HG02970 (cell line): ENCODE results near the gene DNAH14.
"Not testable (repeated sequence)": the region's sequence is repeated elsewhere in the genome, so short reads cannot be mapped to it uniquely, and the experiment has no call there.

Experiments
- ATAC-seq: cut with Tn5 transposase; IDR thresholded peaks from one replicate; pipeline ENCODE4 v1.9.1; 2021; ENCODE audit warnings: mild to moderate bottlenecking, moderate library complexity, moderate number of reproducible peaks; ENCODE audit not compliant: unreplicated experiment, low FRiP score

DNAH14 gene

DNA sequence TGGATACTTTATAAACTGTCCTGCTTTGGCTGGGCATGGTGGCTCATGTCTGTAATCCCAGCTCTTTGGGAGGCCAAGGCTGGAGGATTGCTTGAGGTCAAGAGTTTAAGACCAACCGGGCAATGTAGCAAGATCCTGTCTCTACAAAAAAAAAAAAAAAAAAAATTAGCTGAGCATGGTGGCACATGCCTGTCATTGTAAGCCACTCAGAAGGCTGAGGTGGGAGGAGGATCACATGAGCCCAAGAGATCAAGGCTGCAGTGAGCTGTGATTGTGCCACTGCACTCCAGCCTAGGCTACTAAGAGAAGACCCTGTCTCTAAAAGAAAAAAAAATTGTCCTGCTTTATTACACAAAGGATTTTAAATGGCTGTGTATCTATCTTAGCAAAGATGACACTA, 403.2 kb downstream of the DNAH14 start:
- no peak for ATAC-seq

DNA sequence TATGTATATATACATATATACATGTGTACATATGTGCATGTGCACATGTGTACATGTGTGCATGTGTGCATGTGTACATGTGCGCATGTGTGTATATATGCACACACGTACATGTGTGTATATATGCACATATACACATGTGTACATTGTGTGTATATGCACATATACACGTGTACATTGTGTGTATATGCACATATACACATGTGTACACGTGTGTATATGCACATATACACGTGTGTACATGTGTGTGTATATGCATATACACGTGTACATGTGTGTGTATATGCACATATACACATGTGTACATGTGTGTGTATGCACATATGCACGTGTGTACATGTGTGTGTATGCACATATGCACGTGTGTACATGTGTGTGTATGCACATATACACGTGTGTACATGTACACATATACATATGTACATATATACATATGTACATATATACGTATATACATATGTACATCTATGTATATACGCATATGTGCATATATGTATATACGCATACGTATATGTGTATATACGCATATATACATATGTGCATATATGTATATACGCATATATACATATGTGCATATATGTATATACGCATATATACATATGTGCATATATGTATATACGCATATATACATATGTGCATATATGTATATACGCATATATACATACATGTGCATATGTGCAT, 405.8 kb downstream of the DNAH14 start:
- not testable (repeated sequence) for ATAC-seq

DNA sequence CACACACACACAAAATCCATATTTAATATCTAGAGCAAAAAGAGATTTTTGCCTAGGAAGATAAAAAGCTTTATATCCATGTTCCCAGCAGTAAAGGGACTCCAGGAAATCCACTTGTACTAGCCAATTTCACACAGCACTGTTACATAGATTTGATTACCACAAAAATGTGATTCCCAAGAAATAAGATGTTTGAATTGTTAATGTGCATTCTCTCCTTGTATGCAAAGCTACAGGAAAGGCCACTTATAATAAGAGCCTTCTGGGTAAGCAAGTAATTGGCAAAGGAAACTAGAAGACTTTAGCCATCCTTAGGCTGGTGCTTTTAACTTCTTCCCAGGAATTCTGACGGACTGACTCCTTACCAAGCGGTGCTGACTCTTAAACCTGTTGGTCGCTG, 409.1 kb downstream of the DNAH14 start:
- no peak for ATAC-seq

DNA sequence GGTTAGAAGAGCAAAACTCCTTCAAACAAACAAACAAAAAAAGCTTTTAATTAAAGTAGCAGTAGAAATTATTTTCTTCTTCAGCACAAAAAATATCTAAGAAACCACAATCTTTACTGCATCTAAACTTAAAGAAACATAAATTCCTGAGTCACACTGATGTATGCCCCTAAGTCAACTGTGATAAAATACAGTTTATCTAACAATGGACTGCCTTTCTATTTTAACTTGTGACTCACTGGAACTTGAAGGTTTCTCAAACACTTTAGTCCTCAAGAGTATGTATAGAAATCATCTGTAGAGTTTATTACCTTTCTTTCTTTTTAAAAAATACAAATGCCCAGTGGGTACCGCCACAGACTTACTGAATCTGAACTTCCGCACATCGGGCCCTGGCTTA, 412.2 kb downstream of the DNAH14 start:
- ATAC-seq: no peak

DNA sequence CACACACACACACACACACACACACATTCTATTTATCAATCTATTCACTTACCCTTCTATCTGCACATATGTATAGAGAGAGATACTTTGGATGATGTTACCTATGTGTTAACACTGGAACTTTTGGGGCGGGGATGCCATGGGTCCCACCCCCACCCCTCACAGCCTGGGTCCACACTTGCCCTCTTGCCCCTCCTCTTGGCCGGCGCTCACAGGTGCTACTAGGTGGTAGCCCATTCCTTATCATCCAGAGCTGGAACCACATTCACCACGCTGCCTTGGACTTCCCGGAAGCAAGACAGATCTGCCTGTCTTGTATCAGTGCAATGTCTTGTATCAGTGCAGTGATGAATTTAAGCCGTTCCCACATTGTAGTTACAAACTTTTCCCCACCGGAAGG, 413.2 kb downstream of the DNAH14 start:
- no peak for ATAC-seq

DNA sequence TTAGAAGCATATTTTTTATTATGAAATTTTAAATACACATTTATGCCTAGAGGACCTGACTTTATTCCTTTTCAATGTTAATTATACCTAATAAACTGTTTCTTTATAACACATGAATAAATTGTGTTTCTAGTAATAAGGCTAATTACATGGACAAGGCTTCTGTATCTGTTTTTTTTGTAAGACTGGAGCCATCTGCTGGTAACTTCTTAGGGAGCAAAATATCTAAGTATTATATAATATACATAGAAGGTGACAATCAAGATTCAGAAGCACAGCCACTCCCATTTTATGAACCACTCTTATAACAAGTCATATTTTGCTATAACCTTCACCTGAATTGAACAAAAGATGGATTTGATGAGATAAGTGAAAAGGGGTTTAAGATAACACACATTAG, 414.1 kb downstream of the DNAH14 start:
- ATAC-seq: no peak

DNA sequence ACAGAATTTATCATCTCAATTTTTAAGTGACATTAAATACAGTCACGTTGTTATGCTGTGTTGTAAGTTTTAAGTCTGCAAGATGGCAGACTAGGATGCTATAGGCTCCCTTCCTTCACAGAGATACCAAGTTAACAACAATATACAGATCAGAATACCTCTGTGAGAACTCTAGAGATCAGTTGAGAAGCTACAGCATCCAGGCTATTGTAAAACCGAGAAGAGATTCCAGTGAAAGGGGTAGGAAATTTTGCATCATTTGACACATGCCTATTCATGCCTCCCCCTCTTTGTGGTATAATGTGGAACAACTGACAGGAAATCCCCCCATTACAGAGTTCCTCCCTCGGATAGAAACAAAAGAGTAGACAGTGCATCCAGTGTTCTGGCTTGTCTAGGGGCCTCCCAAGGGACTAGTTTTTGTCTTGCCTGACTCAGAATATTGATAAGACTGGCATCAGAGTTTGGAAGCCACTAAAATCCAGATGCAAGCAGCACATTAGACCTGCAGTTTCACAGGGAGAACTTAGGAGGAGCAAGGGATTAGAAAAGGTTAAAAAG, 417.7 kb downstream of the DNAH14 start:
- ATAC-seq: no peak

DNA sequence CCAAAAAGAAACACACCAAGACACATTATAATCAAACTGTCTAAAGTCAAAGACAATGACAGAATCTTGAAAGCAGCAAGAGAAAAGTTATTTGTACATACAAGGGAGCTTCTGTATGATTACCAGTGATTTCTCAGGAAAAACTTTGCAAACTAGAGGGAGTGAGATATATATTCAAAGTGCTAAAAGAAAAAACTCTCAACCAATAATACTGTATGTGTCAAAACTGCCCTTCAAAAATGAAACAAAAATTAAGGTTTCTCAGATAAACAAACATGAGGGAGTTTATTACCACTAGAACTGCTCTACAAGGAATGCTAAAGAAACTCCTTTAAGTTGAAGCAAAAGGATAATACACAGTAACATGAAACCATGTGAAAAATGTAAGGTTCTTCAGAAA, 418.9 kb downstream of the DNAH14 start:
- ATAC-seq: no peak

DNA sequence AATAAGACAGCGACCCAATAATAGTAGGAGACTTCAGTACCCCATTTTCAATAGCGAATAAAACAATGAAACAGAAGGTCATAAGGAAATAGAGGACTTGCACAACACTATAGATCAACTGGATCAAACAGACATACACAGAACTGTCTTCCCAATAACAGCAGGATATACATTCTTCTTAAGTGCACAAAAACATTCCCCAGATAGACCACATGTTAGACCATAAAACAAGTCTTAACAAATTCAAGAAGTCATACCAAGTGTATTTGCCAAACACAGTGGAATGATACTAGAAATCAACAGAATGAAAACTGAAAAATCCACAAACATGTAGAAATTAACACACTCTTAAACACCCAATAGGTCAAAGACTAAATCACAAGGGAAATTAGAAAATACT, 420.4 kb downstream of the DNAH14 start:
- ATAC-seq: no peak

DNA sequence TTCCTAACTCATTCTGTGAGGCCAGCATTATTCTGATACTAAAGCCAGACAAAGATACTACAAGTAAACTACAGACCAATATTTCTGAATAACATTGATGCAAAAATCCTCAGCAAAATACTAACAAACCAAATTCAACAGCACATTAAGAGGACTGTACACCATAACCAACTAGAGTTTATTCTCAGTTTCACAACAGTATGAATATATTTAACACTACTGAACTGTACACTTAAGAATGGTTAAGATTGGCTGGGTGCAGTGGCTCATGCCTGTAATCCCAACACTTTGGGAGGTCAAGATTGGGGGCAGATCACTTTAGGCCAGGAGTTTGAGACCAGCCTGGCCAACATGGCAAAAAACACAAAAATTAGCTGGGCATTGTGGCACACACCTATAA, 421.4 kb downstream of the DNAH14 start:
- ATAC-seq: no peak

DNA sequence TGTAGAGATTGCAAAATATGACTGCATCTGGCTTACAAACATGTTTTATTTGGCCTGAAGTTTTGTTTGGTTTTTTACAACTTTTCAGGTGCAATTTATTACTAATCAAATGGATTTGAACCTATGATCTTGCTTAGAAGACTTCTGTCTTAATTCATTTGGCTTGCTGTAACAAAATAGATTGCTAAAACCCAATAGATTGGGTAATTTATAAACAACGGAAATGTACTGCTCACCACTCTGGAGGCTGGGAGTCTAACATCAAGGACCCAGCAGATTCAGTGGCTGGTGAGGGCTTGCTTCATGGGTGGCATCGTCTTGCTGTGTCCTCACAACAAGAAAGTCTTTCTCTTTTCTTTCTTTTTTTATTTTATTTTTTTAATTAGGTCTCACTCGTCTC, 425.4 kb downstream of the DNAH14 start:
- ATAC-seq: no peak

DNA sequence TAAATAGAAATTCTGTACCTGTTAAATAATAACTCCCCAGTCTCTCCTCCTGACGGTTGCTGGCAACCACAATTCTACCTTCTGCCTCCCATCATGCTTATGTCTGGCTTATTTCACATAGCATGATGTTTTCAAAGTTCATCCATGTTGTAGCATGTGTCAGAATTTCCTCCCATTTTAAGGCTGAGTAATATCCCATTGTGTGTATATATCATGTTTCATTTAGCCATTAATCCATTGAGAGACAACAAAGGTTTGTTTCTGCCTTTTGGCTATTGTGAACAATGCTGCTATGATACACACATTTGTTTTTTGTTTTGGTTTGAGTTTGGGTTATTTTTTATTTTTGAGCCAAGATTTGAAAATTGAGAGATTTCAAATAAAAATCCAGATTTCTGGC, 426.4 kb downstream of the DNAH14 start:
- ATAC-seq: no peak

DNA sequence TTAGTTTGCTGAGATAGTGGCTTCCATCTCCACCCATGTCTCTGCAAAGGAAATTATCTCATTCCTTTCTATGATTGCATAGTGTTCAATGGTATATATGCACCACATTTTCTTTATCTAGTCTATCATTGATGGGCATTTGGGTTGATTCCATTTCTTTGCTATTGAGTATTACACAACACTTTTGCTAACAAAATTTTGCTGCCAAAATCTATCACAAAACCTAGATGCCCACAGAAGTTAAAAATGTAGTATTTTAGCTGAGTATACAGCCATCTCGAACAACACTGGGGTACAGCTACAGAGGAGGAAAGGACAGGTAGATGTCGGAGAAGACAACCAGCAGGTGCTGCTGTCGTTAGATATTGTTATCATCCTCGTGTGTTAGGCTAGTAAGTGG, 430.6 kb downstream of the DNAH14 start:
- no peak for ATAC-seq

DNA sequence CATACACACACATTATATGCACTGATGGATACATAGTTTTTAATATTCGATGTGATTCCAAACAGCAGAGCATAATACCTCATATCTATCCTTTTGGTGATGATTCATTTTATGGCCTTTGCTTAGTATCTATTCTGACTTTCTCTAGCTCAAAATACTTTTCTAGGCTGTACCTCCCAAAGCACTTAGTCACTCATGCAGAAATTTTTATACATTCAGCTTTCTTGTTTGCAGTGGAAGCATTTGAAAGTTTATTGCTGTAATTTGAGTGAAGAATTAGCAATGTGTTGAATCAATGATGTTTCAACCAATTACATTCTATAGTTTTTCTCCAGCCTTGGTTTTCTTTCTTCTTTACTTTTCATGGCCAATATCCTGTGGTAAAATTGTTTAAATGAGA, 431.7 kb downstream of the DNAH14 start:
- ATAC-seq: no peak

DNA sequence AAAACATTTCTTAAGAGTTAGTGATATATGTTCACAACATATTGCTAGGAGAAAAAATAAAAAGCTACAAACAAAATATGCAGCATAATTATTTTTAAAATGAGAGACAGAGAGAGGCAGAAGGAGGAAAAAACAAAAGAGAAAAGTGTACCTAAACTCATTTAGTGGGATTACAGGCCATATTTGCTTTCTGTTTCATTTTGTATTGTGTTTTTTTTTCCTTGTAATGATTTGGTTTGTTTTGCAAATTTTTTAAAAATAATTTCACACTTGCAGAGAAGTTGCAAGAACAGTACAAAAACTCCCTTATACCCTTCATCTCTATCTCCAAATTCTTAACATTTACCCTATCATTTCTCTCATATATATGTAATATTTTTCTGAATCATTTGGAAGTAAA, 433.3 kb downstream of the DNAH14 start:
- no peak for ATAC-seq

DNA sequence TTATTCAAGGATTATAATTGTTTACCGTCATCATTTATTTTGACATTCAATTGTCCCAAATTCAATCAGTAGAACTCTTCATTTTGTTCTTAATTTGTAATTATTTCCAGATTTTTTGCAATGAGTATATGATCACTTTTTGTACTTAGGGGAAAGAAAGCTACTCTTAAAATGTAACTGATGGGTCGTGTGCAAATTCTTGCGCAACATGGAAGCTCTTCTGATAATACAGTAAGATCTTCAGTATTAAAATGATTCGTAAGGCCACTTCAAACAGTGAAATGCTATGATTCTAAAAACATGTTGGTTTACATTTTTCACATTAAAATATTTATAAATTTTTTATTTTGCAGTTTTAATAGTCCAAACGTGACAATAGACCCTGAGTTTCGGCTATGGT, 435.0 kb downstream of the DNAH14 start:
- ATAC-seq: no peak

DNA sequence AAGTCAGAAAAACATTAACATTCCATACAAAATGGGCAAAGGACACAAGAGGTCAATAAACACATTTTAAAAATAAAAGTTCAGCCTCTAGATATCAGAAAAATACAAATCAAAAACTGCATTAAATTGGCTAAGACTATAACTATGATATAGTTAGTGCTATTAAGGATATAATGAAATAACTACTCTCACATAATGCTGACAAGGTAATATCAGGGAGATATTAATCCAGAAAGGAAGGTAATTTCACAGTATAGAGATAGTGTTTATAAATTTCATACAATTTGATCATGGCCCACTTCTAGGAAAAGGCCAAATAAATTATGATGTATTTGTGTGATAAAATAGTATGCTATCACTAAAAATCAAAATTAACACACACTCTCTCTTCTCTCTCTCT, 436.5 kb downstream of the DNAH14 start:
- ATAC-seq: no peak

DNA sequence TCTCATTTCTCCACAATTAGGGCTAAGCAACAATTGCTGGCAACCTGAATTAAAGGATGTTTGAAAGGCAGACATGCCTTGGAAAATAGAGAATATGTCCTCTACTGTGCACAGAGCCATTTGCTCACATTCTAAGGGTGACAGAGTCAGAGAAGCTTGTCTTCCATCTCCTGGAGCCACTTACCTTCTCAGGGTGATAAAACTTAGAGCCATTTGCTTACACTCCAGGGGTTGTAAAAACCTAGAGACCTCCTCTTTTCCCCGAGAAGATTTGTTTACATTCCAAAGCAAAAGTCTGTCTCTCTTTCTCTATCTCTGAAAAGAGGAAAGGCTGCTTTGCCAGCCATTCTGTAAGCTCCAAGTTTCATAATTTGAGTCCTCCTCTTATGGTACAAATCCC, 437.1 kb downstream of the DNAH14 start:
- no peak for ATAC-seq

DNA sequence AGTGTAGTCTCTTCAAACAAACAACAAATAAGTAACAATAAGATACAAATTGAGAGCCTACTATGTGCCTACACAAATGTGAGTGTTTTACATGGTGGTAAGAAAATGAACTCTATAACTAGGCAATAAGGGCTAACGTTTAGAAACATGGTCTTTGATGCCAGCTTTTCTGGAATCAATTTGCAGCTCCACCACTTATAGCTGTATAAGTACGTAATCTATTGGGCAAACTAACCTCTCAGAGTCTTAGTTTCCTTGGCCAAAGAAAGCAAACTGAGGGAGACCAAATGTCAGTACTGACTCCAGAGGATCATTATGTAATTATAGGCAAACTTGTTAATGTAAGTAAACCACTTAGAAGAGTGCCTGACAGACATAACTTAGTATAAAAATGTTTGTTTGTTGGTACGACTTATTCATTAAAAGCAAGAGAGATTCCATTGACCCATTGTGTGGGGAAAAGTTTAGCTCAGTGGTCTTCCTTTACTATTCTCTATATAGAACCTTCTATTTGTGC, 438.6 kb downstream of the DNAH14 start:
- ATAC-seq: no peak

DNA sequence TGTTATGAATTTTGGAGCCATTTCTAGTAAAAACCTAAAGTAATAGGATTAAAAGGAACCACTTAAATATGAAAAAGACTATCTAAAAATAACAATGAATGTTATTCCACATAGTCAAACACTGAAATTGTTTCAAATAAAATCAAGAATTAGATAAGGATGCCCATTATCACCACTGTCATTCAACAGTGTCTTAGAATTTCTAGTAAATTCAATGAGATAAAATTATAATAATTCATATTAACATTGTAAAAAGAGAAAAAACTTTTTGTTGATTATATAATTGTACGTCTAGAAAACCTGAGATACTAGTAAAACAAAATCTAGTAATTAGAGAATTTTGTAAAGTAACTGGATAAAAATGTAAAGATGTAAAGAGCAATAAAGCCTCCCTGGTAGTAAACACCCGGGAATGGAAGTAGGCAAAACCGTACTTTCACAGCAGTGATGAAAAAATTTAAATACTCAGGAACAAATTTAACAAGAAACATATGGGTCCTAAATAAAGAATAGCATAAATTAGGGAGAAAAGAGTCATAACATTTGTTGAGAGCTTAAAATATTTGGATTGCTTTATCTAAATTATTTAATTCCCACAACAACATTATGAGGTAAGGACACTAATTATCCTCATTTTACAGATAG, 442.0 kb downstream of the DNAH14 start:
- ATAC-seq: no peak

DNA sequence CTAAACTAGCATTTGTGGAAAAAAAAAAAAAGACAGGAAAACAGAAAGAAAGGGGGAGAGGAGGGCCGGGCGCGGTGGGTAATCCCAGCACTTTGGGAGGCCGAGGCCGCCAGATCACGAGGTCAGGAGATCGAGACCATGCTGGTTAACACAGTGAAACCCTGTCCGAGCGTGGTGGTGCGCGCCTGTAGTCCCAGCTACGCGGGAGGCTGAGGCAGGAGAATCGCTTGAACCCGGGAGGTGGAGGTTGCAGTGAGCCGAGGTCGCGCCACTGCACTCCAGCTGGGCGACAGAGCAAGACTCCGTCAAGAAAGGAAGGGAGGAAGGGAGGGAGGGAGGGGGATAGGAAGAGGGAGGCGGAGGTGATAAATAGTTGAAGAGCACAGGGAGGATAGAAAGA, 443.7 kb downstream of the DNAH14 start:
- no peak for ATAC-seq

DNA sequence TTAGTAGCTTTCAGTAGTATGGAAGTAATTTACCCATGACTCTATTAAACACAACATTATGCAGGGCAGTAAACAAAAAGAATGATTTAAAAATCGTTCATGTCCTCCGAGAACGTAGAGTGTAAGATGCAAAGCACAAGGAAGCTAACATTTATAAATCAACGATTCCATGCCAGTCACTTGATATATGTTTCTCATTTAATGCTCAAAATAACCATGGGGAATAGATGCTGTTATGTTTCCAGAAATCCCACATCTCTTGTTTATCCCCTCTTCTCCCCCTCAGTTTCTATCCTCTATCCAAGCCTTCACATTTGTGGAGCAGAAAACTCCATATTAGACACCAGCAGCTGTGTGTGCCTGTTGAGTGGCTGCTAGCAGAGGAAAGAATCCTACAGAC, 445.5 kb downstream of the DNAH14 start:
- no peak for ATAC-seq
